HL-60/S4 treated with phorbol 12-myristate 13-acetate at 8.2 ng/mL for 4 days and 3 days (cell line): Measurements from ENCODE around the gene NTRK2.
"Not testable (repeated sequence)": the region's sequence is repeated elsewhere in the genome, so short reads cannot be mapped to it uniquely, and the experiment has no call there.

Experiments used
- in situ Hi-C: fragments of 300-500 bp; cut with MboI; formaldehyde crosslinking; loops from 2 replicates; pipeline ENCODE4 v1.15.0; 2022; ENCODE audit warnings: low sequenced_read_pairs

NTRK2 gene

DNA sequence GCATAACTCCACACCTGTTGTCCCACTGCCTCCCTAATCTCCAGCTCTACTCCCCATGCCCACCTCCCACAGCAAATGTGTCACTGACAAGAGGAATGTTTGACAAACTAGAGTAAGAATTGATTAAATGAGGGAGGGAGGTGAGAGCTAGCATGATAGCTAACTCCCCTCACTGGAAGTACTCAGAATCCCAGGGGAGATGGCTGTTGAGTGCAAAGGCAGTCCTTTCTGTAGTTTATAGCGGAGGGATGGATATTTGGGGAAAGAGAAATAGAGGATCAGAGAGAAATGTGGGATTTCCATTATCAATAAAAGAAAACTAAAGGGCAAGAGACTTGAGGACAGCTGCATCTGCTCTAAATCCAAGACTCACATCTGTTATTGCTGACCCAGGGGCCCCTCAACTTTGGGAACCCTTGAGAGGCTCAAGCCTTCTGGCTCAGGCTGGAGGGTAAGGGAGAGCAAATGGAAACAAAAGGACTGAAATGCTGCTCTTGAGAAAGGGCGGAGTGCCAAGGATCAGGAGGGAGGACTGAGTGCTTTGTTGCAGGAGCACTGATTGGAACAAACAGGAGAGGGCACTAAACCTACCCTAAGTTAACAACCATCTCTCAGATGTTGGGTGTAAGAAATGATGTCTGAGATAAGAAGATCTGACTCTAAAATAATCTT is 372.1 kb downstream of the NTRK2 start:
- in situ Hi-C loops, result loop anchor here (25.0 kb wide), 1 partner anchor 96 kb away; no protein-coding TSS in a partner anchor

DNA sequence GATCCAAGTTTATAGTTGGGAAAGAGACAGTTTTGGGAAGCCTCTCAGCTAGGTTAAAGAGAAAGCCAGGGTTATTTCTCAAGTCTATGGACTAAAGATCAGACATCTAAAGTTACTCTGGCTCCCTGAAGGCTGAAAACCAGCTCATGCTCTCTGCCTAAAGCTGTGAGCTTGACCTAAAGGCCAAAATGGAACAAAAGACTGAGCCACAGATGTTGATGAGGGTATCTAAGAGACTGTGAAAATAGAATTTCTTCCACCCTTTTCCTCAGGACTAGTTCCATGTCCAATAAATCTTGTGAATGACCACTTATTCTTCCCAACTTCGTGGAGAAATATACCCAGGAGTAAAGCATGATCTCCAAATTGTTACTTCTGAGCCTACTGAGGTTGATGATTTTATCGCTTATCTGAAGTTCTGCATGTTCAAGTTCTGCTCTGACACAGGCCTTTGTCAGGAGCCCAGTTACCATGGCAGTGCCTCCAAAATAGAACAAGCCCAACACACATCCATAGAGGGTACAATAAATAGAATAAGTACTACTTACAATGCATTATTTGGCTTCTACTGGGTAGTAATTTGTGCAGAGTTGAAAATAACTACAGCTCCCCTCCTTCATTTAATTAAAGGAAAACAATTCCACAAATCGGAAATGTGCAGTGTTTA is 373.6 kb downstream of the NTRK2 start:
- in situ Hi-C loops, result loop anchor here (25.0 kb wide), 1 partner anchor 94 kb away; no protein-coding TSS in a partner anchor

DNA sequence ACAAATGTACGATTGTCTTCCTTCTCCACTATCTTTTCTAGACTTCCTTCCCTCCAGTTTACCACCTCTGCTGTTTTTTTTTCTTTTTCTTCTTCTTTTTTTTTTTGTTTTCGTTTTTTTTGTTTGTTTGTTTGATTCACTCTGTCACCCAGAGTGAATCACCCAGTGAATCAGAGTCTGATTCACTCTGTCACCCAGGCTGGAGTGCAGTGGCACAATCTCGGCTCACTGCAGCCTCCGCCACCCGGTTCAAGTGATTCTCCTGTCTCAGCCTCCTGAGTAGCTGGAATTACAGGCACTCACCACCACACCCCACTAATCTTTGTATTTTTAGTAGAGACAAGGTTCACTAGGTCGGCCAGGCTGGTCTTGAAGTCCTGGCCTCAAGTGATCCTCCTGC is 375.7 kb downstream of the NTRK2 start:
- in situ Hi-C loops, result loop anchor here (25.0 kb wide), 1 partner anchor 92 kb away; no protein-coding TSS in a partner anchor

DNA sequence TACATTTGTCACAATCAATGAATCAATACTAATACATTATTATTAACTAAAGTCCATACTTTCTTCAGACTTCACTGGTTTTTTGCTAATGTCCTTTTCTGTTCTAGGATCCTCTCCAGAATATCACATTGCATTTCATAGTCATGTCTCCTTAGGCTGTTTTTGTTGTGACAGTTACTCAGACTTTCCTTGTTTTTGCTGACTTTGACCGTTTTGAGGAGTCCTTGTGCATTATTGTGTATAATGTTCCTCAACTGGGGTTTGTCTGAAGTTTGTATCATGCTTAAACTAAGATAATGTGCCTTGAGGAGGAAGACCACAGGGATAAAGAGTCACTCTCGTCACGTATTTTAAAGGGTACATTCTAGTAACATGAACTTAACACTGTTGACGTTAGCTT is 376.9 kb downstream of the NTRK2 start:
- in situ Hi-C loops, result loop anchor here (25.0 kb wide), 1 partner anchor 91 kb away; no protein-coding TSS in a partner anchor

DNA sequence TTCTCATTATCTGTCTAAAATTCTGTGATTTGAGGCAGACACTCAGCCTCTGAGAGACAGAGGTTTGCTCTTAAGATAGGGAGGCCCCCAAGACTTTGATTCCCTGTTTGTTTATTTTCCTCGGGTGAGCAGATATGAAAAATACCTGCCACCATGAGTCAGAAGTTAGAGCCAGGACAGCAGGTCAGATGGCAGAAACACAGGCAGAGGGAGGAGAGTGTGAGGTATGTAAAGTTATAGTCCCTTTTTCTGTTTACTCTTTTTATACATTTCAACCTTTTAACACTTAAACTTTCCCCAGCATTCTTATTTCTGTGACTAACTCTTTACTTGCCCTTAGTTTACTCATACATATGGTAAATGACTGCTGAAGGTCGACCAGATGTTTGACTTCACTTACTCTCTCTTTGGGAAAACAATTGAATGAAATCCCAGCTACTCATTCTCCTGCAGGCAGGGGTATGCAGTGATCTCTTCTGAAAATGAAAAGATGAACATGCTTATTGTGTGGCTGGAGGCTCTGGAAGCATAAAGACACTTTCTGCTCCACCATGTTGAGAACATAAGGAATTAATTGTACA is 383.8 kb downstream of the NTRK2 start:
- in situ Hi-C loops, result no loop called here

DNA sequence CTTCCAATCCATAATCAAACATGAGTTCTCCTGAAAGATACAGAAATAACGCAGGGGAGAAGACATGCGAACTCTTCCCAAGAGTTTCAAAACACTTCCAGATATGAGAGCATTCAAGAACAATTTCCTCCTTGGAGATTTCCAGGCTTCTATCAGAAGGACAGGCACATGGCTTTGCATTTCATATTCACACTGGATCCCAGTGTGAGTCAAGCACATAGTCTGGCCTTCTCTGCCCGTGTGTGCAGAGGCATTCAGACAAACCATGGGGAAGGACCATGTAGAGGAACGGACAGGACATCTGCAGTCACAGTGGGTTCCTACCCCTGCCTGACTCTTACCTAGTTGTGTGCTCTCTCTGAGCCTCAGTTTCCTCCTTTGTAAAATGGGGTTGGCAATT is 384.5 kb downstream of the NTRK2 start:
- in situ Hi-C loops, result no loop called here

DNA sequence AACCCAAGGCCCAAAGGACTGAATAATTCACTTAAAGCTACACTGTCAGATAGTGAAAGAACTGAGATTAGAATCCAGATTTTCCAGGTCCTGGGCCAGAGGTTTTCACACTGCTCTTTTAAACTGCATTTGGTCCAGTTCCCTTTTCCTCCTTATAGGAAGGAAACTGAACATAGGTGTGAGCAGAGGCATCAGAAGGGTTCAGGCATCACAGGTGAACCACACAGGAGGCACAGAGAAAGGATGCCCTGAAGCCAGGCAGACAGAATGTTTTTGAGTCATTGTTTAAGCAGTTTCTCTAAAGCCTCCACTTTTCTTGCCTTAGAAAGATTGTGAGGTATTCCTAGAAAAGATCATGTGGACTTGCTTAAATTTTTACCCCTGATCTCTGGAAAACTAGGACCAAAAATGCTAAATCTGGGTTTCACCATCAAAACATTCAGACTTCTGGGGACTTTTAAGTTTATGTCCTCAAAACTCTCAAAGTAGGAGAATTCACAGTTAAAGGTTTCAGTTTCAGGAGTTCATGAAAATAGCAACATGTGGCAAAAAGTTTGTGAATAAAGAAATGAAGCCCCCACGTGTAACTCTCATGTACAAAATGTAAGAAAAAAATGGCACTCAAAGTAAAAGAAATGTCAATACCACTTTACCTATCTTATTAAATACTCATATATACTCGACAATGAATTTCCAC is 386.1 kb downstream of the NTRK2 start:
- in situ Hi-C loops, result no loop called here

DNA sequence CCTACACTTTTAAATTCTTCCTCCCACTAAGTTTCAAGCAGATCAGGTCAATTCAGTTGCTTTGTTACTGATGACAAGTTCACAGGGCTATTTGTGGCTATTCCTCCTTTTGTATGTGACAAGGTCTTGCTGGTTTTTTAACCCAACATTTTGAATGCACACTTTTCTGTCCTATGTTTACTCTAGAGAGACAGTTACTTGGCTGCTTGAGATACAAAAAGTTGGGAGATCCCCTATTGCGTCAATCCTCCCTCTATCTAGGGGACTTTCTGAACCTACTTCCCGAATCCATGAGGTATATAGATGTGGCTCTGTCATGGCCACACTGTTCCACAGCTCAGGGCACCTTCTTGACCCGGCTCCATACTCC is 386.7 kb downstream of the NTRK2 start:
- in situ Hi-C loops, result no loop called here

DNA sequence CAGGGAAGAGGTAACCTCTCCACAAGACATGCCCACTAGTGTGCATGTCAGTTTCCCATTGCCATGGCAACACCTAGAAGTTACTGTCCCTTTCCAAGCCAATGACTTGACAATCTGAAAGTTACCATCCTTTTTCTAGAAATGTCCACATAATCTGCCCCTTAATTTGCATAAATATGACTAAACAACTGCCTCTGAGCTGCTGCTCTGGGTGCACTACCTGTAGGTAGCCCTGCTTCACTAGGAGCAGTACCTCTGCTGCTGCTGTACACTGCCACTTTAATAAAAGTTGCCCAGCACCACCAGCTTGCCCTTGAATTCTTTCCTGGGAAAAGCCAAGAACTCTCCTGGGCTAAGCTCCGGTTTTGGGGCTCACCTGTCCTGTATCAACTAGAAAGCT is 392.4 kb downstream of the NTRK2 start:
- in situ Hi-C loops, result no loop called here

DNA sequence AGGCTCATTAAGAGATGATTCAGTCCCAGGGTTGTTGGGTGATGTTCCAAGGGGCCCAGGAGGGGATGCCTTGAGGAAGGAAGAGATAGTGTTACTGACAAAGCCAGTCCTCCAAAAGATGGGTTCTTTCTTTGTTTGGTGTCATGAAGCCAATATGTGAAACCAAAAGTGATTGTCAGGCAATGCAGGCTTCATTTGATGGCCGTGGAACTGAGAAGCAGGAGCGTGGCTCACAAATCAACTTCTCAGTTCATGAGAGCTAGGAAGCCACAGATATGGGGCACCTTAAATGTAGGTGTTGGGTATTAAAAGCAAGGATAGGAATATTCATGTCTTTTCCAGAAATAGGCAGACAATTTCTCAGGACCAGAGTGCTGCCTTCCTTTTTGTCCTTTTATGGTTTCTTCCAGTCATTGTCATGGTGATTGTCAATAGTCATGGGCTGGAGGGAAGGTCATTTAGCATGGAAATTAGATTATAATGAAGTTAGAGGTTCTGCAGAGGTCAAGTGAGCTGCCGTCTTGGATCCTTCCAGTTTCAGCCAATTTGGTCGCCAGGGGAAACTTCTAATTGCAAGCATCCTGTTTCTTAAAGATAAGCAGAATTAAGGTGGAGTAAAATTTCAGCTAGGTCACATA is 393.0 kb downstream of the NTRK2 start:
- in situ Hi-C loops, result no loop called here

DNA sequence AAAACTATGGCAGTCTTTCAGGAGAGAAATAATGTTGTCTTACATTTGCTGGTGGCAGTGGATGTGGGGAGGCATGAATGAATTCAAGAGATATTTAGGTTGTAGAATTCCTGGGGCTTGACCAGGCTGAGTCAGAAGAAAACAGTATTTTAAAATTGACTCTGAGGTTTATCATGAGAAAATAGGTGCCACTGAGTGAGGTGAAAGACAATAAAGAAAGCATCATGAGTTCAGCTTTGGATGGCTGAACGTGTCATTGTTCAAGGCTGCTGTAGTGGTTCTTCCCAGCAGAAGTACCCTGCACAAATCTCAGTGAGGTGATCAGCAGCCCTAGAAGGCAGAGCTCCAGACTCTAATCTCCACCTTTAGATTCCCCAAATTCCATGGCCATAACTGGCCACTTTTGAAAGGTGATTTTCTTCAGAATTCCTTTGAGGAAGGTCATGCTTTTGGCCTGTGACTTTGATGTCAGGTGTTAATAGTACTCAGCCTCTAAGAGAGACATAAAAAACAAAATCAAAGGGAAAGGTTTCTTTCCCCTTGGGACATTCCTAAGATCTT is 395.4 kb downstream of the NTRK2 start:
- in situ Hi-C loops, result no loop called here

DNA sequence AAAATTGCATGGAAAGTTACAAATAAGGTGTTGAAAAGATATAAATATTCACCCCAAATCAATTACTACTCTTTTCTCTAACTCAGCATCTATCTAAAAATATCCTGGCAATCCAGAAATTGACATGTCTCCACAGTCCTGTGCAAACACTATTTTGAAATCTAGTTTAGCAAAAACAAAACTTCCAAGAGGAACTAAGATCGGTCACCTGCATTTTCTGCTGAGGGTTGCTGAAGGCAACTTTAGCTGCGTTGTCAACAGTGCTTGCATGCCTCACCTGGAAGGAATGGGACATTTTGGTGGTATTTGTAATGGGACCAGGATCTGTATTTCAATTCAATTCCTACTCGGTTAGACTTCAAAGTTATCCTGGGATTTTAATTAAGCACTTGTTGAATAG is 398.3 kb downstream of the NTRK2 start:
- in situ Hi-C loops, result no loop called here

DNA sequence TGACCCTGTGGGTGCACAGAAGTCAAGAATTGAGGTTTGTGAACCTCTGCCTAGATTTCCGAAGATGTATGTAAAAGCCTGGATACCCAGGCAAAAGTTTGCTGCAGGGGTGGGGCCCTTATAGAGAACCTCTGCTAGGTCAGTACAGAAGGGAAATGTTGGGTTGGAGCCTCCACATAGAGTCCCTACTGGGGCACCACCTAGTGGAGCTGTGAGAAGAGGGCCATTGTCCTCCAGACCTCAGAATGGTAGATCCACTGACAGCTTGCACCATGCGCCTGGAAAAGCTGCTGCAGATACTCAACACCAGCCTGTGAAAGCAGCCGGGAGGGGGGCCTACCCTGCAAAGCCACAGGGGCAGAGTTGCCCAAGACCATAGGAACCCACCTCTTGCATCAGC is 399.9 kb downstream of the NTRK2 start:
- in situ Hi-C loops, result not testable (repeated sequence)
